ENCODE data around the gene RAPSN. TPM values are rescaled to one million over a fixed set of nuclear protein-coding genes. Genes with fewer than 3 reads are reported as not detected.

RAPSN gene
- total and polyA plus RNA-seq, 2 donors (not counting 3 experiments of a cell fraction or from before 2014, with no cell fraction given) = 0.18 to 1.6 TPM

GRCh38 chr11:47485107-47485506 lies 36.2 kb upstream of the RAPSN start:
- Histone ChIP-seq H3K9me3 (replicated peaks; ENCODE audit: control insufficient read depth, insufficient read depth, low read length) (no peaks in the 10 kb centered on the region), H3K4me1 (ENCODE audit: control insufficient read depth, extremely low read depth, insufficient read depth, low read length) (no peaks in the 10 kb centered on the region), H3K27ac (ENCODE audit: insufficient read depth, low read depth, low read length) (no peak overlapping the region), H2AFZ (ENCODE audit: low read depth, low read length) (no peak overlapping the region), H3K9me1 (replicated peaks; ENCODE audit: control insufficient read depth, extremely low read depth, insufficient read depth, low read length) (peaks cover 4% of the 10 kb centered on the region), H3K4me3 (replicated peaks in 1 of 3; ENCODE audit: insufficient read depth in 1 of 3, low read depth in 1 of 3, low read length in 3 of 3) (no peak overlapping the region), H3K79me2 (ENCODE audit: control insufficient read depth, insufficient read depth, low read length) (peaks cover 11% of the 10 kb centered on the region), H3K4me2 (ENCODE audit: insufficient read depth, low read length) (no peak overlapping the region), H3K36me3 (ENCODE audit: control insufficient read depth in 2 of 2, extremely low read depth in 1 of 2, insufficient read depth in 2 of 2, low read length in 2 of 2) (peaks cover 26 to 34% of the 10 kb centered on the region in 2 experiments), H4K20me1 (replicated peaks; ENCODE audit: control insufficient read depth, extremely low read depth, insufficient read depth, low read length) (no peaks in the 10 kb centered on the region), H3K9ac (replicated peaks; ENCODE audit: extremely low read depth, insufficient read depth, low read length) (no peak overlapping the region), H3K27me3 (ENCODE audit: control insufficient read depth in 2 of 2, insufficient read depth in 2 of 2, low read length in 2 of 2) (no peaks in the 10 kb centered on the region)
- TF ChIP-seq EZH2 (IDR thresholded peaks at IDR 0.05; ENCODE audit: borderline replicate concordance, low read depth, low read length, severe bottlenecking) (no peak), MYC (IDR thresholded peaks at IDR 0.05; ENCODE audit: low read depth, low read length) (no peak), POLR2AphosphoS5 (IDR thresholded peaks at IDR 0.05; ENCODE audit: insufficient read depth, low read depth, low read length) (no peak), GATA2 (IDR thresholded peaks at IDR 0.05; ENCODE audit: insufficient read depth, insufficient read length, low read depth, low read length) (no peak), CTCF (IDR thresholded peaks at IDR 0.05; ENCODE audit: extremely low read depth in 1 of 2, insufficient read depth in 1 of 2, low read depth in 1 of 2, low read length in 2 of 2) (no peak), JUN (IDR thresholded peaks at IDR 0.05; ENCODE audit: borderline replicate concordance, insufficient read depth, insufficient read length, low read depth) (no peak), FOS (IDR thresholded peaks at IDR 0.05; ENCODE audit: borderline replicate concordance, insufficient read depth, low read length) (no peak), POLR2A (IDR thresholded peaks at IDR 0.05; ENCODE audit: low read depth, low read length) (no peak)
- TF ChIP-seq, protein P1, sequence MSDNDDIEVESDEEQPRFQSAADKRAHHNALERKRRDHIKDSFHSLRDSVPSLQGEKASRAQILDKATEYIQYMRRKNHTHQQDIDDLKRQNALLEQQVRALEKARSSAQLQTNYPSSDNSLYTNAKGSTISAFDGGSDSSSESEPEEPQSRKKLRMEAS (IDR thresholded peaks at IDR 0.05; ENCODE audit: insufficient read depth, insufficient read length) = no peak
- no TSS peak for BruUV-seq (replicated peaks)
- intact Hi-C loops (cut with micrococcal nuclease) (no loop called here), dilution Hi-C loops (cut with MboI; ENCODE audit: extremely low pct_ligation_motif_present, low sequenced_read_pairs) (no loop called here)
- FAIRE-seq = no peak
- CTCF ChIA-PET = no interaction called here
- no peak for DNase-seq (ENCODE audit: low read depth, low spot score)
- POLR2A ChIA-PET = no interaction called here

Data from endothelial cell of umbilical vein (primary cell).